ENCODE data around the gene GCSAML.

DNA sequence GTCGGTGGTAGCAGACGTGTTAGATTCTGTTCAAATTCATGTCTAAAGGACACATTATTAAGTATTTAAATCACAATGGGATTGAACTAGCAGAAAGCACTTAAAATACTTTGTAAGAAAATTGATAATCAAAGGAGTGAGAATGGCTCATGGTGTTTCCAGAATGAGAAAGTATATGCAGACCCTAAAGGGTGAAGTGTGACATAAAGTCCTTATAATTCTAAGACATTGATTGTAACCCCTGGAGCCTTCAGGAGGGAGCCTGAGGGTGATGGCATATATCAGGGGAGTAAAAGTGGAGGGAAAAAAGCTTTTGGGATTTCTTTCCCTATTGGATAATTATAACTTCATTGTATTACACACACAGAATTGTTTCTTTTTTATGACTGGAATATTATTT, 12.6 kb upstream of the GCSAML start, which contains the start of gene OR2C3:
- TF ChIP-seq, protein P1, sequence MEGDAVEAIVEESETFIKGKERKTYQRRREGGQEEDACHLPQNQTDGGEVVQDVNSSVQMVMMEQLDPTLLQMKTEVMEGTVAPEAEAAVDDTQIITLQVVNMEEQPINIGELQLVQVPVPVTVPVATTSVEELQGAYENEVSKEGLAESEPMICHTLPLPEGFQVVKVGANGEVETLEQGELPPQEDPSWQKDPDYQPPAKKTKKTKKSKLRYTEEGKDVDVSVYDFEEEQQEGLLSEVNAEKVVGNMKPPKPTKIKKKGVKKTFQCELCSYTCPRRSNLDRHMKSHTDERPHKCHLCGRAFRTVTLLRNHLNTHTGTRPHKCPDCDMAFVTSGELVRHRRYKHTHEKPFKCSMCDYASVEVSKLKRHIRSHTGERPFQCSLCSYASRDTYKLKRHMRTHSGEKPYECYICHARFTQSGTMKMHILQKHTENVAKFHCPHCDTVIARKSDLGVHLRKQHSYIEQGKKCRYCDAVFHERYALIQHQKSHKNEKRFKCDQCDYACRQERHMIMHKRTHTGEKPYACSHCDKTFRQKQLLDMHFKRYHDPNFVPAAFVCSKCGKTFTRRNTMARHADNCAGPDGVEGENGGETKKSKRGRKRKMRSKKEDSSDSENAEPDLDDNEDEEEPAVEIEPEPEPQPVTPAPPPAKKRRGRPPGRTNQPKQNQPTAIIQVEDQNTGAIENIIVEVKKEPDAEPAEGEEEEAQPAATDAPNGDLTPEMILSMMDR (conservative IDR thresholded peaks at IDR 0.05; ENCODE audit: low read depth, low read length) = no peak
- TF ChIP-seq RAD21 (IDR thresholded peaks at IDR 0.05; ENCODE audit: low read length) (no peak), CHD1 (IDR thresholded peaks at IDR 0.05; ENCODE audit: low read depth, low read length) (no peak), POLR2A (IDR thresholded peaks at IDR 0.05; ENCODE audit: low read depth, low read length) (no peak), RFX5 (IDR thresholded peaks at IDR 0.05; ENCODE audit: low read depth, low read length) (no peak), SMC3 (IDR thresholded peaks at IDR 0.05; ENCODE audit: low read depth, low read length) (no peak), MAZ (IDR thresholded peaks at IDR 0.05; ENCODE audit: borderline replicate concordance, low read depth, low read length) (no peak), MAFK (IDR thresholded peaks at IDR 0.05; ENCODE audit: low read depth, low read length) (no peak), RCOR1 (IDR thresholded peaks at IDR 0.05; ENCODE audit: insufficient replicate concordance, low read length) (no peak)
